HUES48 (cell line): Measurements from ENCODE around the gene FNDC3B.

Source experiments
- H3K27ac ChIP-seq: one replicate; pipeline ENCODE4 v1.7.0; 2013; ENCODE audit warnings: low read depth, low read length, inconsistent platforms
- H3K27me3 ChIP-seq: 2 replicates; pipeline ENCODE4 v1.6.1; 2013; ENCODE audit warnings: mild to moderate bottlenecking, low read length; ENCODE audit not compliant: control insufficient read depth, insufficient read depth
- H3K36me3 ChIP-seq: 2 replicates; pipeline ENCODE4 v1.6.1; 2013; ENCODE audit warnings: low read length; ENCODE audit not compliant: control insufficient read depth, insufficient read depth
- H3K4me1 ChIP-seq: 2 replicates; pipeline ENCODE4 v1.6.1; 2013; ENCODE audit warnings: mild to moderate bottlenecking, low read length; ENCODE audit not compliant: control insufficient read depth, insufficient read depth
- H3K4me3 ChIP-seq: 2 replicates; pipeline ENCODE4 v1.5.1; 2013; ENCODE audit warnings: mild to moderate bottlenecking, low read depth, low read length
- H3K9ac ChIP-seq: 2 replicates; pipeline ENCODE4 v1.6.1; 2013; ENCODE audit warnings: mild to moderate bottlenecking, low read depth, low read length, moderate library complexity
- H3K9me3 ChIP-seq: 2 replicates; pipeline ENCODE4 v1.6.1; 2013; ENCODE audit warnings: low read length; ENCODE audit not compliant: control insufficient read depth, insufficient read depth

Gene FNDC3B

GRCh38 chr3:172390792-172391191 lies 351.4 kb downstream of the FNDC3B start:
- Histone ChIP-seq H3K4me1 (peaks cover 10% of the 10 kb centered on the region; the same call in 1 of the 2 replicates), H3K9ac (no peak overlapping the region), H3K27me3 (no peaks in the 10 kb centered on the region), H3K4me3 (no peak overlapping the region), H3K36me3 (0 out of 2 replicates have a peak, but pooled peaks cover 4% of the 10 kb centered on the region), H3K9me3 (no peaks in the 10 kb centered on the region), H3K27ac (no peak overlapping the region)

GRCh38 chr3:172391592-172392302 lies 352.4 kb downstream of the FNDC3B start:
- Histone ChIP-seq H3K9ac (no peak overlapping the region), H3K4me3 (no peak overlapping the region), H3K9me3 (no peaks in the 10 kb centered on the region), H3K27ac (no peak overlapping the region), H3K4me1 (peaks cover 10% of the 10 kb centered on the region; the same call in 1 of the 2 replicates), H3K27me3 (no peaks in the 10 kb centered on the region), H3K36me3 (0 out of 2 replicates have a peak, but pooled peaks cover 4% of the 10 kb centered on the region)

- H3K4me1 ChIP-seq, result peaks cover 10% of the 10 kb centered on the region; the same call in 1 of the 2 replicates
- no peak overlapping the region for H3K4me3 ChIP-seq
- peaks cover 16% of the 10 kb centered on the region for H3K36me3 ChIP-seq
- H3K9me3 ChIP-seq, result no peaks in the 10 kb centered on the region
- H3K27ac ChIP-seq, result no peak overlapping the region
- no peak overlapping the region for H3K9ac ChIP-seq
- H3K27me3 ChIP-seq, result no peaks in the 10 kb centered on the region
Measured at GRCh38 chr3:172394692-172395091, 355.3 kb downstream of the FNDC3B start.

- Histone ChIP-seq H3K4me1 (peaks cover 5% of the 10 kb centered on the region; the same call in 1 of the 2 replicates), H3K36me3 (peaks cover 16% of the 10 kb centered on the region)
Measured at GRCh38 chr3:172396400-172396799, 357.0 kb downstream of the FNDC3B start.

GRCh38 chr3:172397716-172398405 lies 358.5 kb downstream of the FNDC3B start:
- Histone ChIP-seq H3K27me3 (no peaks in the 10 kb centered on the region), H3K9ac (no peak overlapping the region), H3K4me1 (no peaks in the 10 kb centered on the region), H3K4me3 (no peak overlapping the region), H3K36me3 (peaks cover 16% of the 10 kb centered on the region), H3K27ac (no peak overlapping the region), H3K9me3 (no peaks in the 10 kb centered on the region)

More at GRCh38 chr3:172396400-172396799, 357.0 kb downstream of the FNDC3B start:
- no peaks in the 10 kb centered on the region for H3K9me3 ChIP-seq
- H3K27me3 ChIP-seq, result no peaks in the 10 kb centered on the region
- H3K9ac ChIP-seq, result no peak overlapping the region
- no peak overlapping the region for H3K27ac ChIP-seq
- H3K4me3 ChIP-seq, result no peak overlapping the region

GRCh38 chr3:172398484-172398883 lies 359.1 kb downstream of the FNDC3B start:
- Histone ChIP-seq H3K4me1 (no peaks in the 10 kb centered on the region), H3K27me3 (no peaks in the 10 kb centered on the region), H3K9me3 (no peaks in the 10 kb centered on the region), H3K27ac (no peak overlapping the region), H3K9ac (no peak overlapping the region), H3K4me3 (no peak overlapping the region), H3K36me3 (peaks cover 12% of the 10 kb centered on the region)

- H3K27me3 ChIP-seq, result no peaks in the 10 kb centered on the region
- peaks cover 12% of the 10 kb centered on the region for H3K36me3 ChIP-seq
Measured at GRCh38 chr3:172402090-172402489, 362.7 kb downstream of the FNDC3B start.

GRCh38 chr3:172402892-172403643 lies 363.7 kb downstream of the FNDC3B start:
- Histone ChIP-seq H3K4me3 (no peak overlapping the region), H3K27me3 (no peaks in the 10 kb centered on the region), H3K9me3 (no peaks in the 10 kb centered on the region), H3K36me3 (peaks cover 6% of the 10 kb centered on the region; the same call in 1 of the 2 replicates), H3K27ac (no peak overlapping the region), H3K4me1 (no peaks in the 10 kb centered on the region), H3K9ac (no peak overlapping the region)

More at GRCh38 chr3:172402090-172402489, 362.7 kb downstream of the FNDC3B start:
- Histone ChIP-seq H3K27ac (no peak overlapping the region), H3K4me1 (no peaks in the 10 kb centered on the region), H3K9me3 (no peaks in the 10 kb centered on the region), H3K4me3 (no peak overlapping the region), H3K9ac (no peak overlapping the region)

- Histone ChIP-seq H3K9me3 (no peaks in the 10 kb centered on the region), H3K4me1 (no peaks in the 10 kb centered on the region), H3K27me3 (no peaks in the 10 kb centered on the region), H3K27ac (no peak overlapping the region), H3K4me3 (no peak overlapping the region), H3K36me3 (no peaks in the 10 kb centered on the region), H3K9ac (no peak overlapping the region)
Measured at GRCh38 chr3:172404237-172404962, 365.0 kb downstream of the FNDC3B start.

- H3K4me3 ChIP-seq, result no peak overlapping the region
- H3K36me3 ChIP-seq, result no peaks in the 10 kb centered on the region
- no peaks in the 10 kb centered on the region for H3K9me3 ChIP-seq
- no peaks in the 10 kb centered on the region for H3K4me1 ChIP-seq
- H3K27me3 ChIP-seq, result no peaks in the 10 kb centered on the region
- no peak overlapping the region for H3K9ac ChIP-seq
- H3K27ac ChIP-seq, result no peak overlapping the region
Measured at GRCh38 chr3:172405914-172406313, 366.5 kb downstream of the FNDC3B start.
